ENCODE measurements around the gene ANKRD12.

GRCh38 chr18:9209279-9209678 is 72.7 kb downstream of the ANKRD12 start:
- TF ChIP-seq EZH2 (IDR thresholded peaks at IDR 0.05) (no peak), POLR2A (IDR thresholded peaks at IDR 0.05; ENCODE audit: borderline replicate concordance, extremely low read depth, insufficient read depth, insufficient read length) (no peak), YY1 (IDR thresholded peaks at IDR 0.05; ENCODE audit: extremely low read depth, insufficient replicate concordance, low read depth, low read length) (no peak)
